Liver (tissue), 9 donors: ENCODE results near the gene WNT11. TPM values are rescaled to one million over a fixed set of nuclear protein-coding genes. Genes with fewer than 3 reads are reported as not detected.

ENCODE experiments used
- DNase-seq: peaks from one replicate; pipeline ENCODE4 v3.0.0-alpha.2; 2017; ENCODE audit warnings: low spot score
- H3K27ac ChIP-seq, 2 donors: one replicate each; pipeline ENCODE4 v1.7.0; 2013; ENCODE audit warnings: inconsistent platforms in 2 of 2, low read length in 2 of 2, control low read depth in 1 of 2, low read depth in 1 of 2, mild to moderate bottlenecking in 1 of 2
- H3K27me3 ChIP-seq, 4 donors: one replicate each; pipeline versions ENCODE4 v1.6.1 to v1.7.0; 2013; ENCODE audit warnings: low read length in 3 of 4, inconsistent platforms in 1 of 4, mild to moderate bottlenecking in 1 of 4, moderate library complexity in 1 of 4; ENCODE audit not compliant: control insufficient read depth in 4 of 4, insufficient read depth in 4 of 4
- H3K36me3 ChIP-seq, 4 donors: one replicate each; pipeline versions ENCODE4 v1.6.1 to v1.7.0; 2013; ENCODE audit warnings: low read length in 3 of 4, mild to moderate bottlenecking in 3 of 4, low read depth in 1 of 4, moderate library complexity in 1 of 4; ENCODE audit not compliant: control insufficient read depth in 4 of 4, insufficient read depth in 3 of 4
- H3K4me1 ChIP-seq, 4 donors: one replicate each; pipeline versions ENCODE4 v1.6.1 to v1.7.0; 2013; ENCODE audit warnings: low read length in 3 of 4, mild to moderate bottlenecking in 3 of 4, moderate library complexity in 1 of 4; ENCODE audit not compliant: control insufficient read depth in 4 of 4, insufficient read depth in 4 of 4
- H3K4me3 ChIP-seq, 3 donors: one replicate each; pipeline versions ENCODE4 v1.6.1 to v1.7.0; 2013; ENCODE audit warnings: low read length in 3 of 3, control low read depth in 1 of 3, low read depth in 1 of 3, mild to moderate bottlenecking in 1 of 3
- H3K9ac ChIP-seq, 2 donors: one replicate each; pipeline ENCODE4 v1.7.0; 2013; ENCODE audit warnings: low read length in 2 of 2, mild to moderate bottlenecking in 2 of 2, moderate library complexity in 2 of 2, control low read depth in 1 of 2, low read depth in 1 of 2
- H3K9me3 ChIP-seq, 4 donors: one replicate each; pipeline versions ENCODE4 v1.6.1 to v1.7.0; 2013; ENCODE audit warnings: low read length in 3 of 4; ENCODE audit not compliant: control insufficient read depth in 4 of 4
- ATF3 ChIP-seq: IDR thresholded peaks from 2 replicates; pipeline ENCODE4 v1.6.1; 2016; ENCODE audit warnings: antibody characterized with exemption
- CTCF ChIP-seq: fragments of 150-350 bp; IDR thresholded peaks from 2 replicates; pipeline ENCODE4 v1.5.1; 2017; ENCODE audit warnings: improper control_type of control experiment, low read depth, low read length; ENCODE audit not compliant: missing input control
- EGR1 ChIP-seq, 2 donors: IDR thresholded peaks; 2 replicates each; pipeline ENCODE4 v1.6.1; 2016 to 2018; ENCODE audit warnings: antibody characterized with exemption in 2 of 2, low read depth in 2 of 2
- FOXA1 ChIP-seq: IDR thresholded peaks from 2 replicates; pipeline ENCODE4 v1.6.1; 2016; ENCODE audit warnings: antibody characterized with exemption
- FOXA2 ChIP-seq: IDR thresholded peaks from 2 replicates; pipeline ENCODE4 v1.6.1; 2016; ENCODE audit warnings: antibody characterized with exemption
- GABPA ChIP-seq, 2 donors: IDR thresholded peaks in 1 of 2; conservative IDR thresholded peaks in 1 of 2; 2 replicates each; pipeline ENCODE4 v1.6.1; 2016; ENCODE audit warnings: antibody characterized with exemption in 2 of 2, mild to moderate bottlenecking in 1 of 2, moderate library complexity in 1 of 2
- HNF4A ChIP-seq, 2 donors: conservative IDR thresholded peaks; 2 replicates each; pipeline ENCODE4 v1.6.1; 2016; ENCODE audit warnings: antibody characterized with exemption in 2 of 2, mild to moderate bottlenecking in 2 of 2
- HNF4G ChIP-seq: IDR thresholded peaks from 2 replicates; pipeline ENCODE4 v1.6.1; 2016; ENCODE audit warnings: antibody characterized with exemption
- JUND ChIP-seq, 2 donors: IDR thresholded peaks; 2 replicates each; pipeline ENCODE4 v1.6.1; 2016; ENCODE audit warnings: antibody characterized with exemption in 2 of 2
- MAX ChIP-seq: IDR thresholded peaks from 2 replicates; pipeline ENCODE4 v1.6.1; 2016; ENCODE audit warnings: antibody characterized with exemption
- NR2F2 ChIP-seq: IDR thresholded peaks from 2 replicates; pipeline ENCODE4 v1.6.1; 2016; ENCODE audit warnings: antibody characterized with exemption
- REST ChIP-seq: IDR thresholded peaks from 2 replicates; pipeline ENCODE4 v1.6.1; 2016; ENCODE audit warnings: antibody characterized with exemption, mild to moderate bottlenecking
- RXRA ChIP-seq, 2 donors: IDR thresholded peaks; 2 replicates each; pipeline ENCODE4 v1.6.1; 2017 to 2018; ENCODE audit warnings: antibody characterized with exemption in 2 of 2, mild to moderate bottlenecking in 1 of 2
- SP1 ChIP-seq: IDR thresholded peaks from 2 replicates; pipeline ENCODE4 v1.6.1; 2018; ENCODE audit warnings: antibody characterized with exemption, mild to moderate bottlenecking
- ZBTB33 ChIP-seq: IDR thresholded peaks from 2 replicates; pipeline ENCODE4 v1.6.1; 2016; ENCODE audit warnings: antibody characterized with exemption
- WGBS: extraction: QIAGEN DNeasy Blood & Tissue Kit; methylation state at CpG from one replicate; pipeline ENCODE4 v1.1.7; 2013; 5-methylcytosine and 5-hydroxymethylcytosine counted together
- polyA plus RNA-seq, 2 donors: library from polyadenylated mRNA; stranded (reverse) in 1 of 2; unstranded in 1 of 2; fragments of 200-250 nt in 1 of 2; fragments of >200 nt in 1 of 2; fragmentation: Nextera tagmentation in 1 of 2; extraction: Ambion mirVana in 1 of 2; gene quantifications; one replicate each; pipeline versions ENCODE4 v1.2.1 to v1.2.3, GENCODE V29; 2013 to 2015
- total RNA-seq, 2 donors: library from RNA; depleted of rRNA; stranded (reverse); fragments of >200 nt; gene quantifications; one replicate each; pipeline ENCODE4 v1.2.3, GENCODE V29; 2014
- donor health status: healthy.
- donor health status: healthy.
- donor health status: healthy.
- donor health status: healthy.
- donor health status: healthy.

Gene WNT11
- total and polyA plus RNA-seq, 4 donors, result 1.1 to 4.8 (median 2.5) TPM

GRCh38 chr11:76189682-76190081 lies 16.6 kb downstream of the WNT11 start:
- 76% methylated on average over 6 of the region's 6 CpGs for WGBS
- no peak overlapping the region for H3K27ac ChIP-seq

GRCh38 chr11:76188873-76189272 lies 17.4 kb downstream of the WNT11 start:
- Histone ChIP-seq H3K9me3 (no peaks in the 10 kb centered on the region), H3K27me3 (no peaks in the 10 kb centered on the region), H3K4me3 (no peak overlapping the region), H3K4me1 (peaks cover 0 to 3% (median 0%) of the 10 kb centered on the region in 4 donors), H3K36me3 (peaks cover 0 to 24% (median 6%) of the 10 kb centered on the region in 4 donors), H3K27ac (no peak overlapping the region), H3K9ac (no peak overlapping the region)
- WGBS, result 97% methylated on average over 4 of the region's 4 CpGs
- TF ChIP-seq RXRA (IDR thresholded peaks at IDR 0.05) (no peak), SP1 (no peak), HNF4A (conservative IDR thresholded peaks at IDR 0.05) (no peak), FOXA1 (no peak), HNF4G (no peak), NR2F2 (no peak), JUND (IDR thresholded peaks at IDR 0.05) (no peak), EGR1 (IDR thresholded peaks at IDR 0.05; ENCODE audit: low read depth in 2 of 2) (no peak), ZBTB33 (no peak), FOXA2 (no peak), ATF3 (no peak)
- DNase-seq, result no peak

More at GRCh38 chr11:76189682-76190081, 16.6 kb downstream of the WNT11 start:
- Histone ChIP-seq H3K27me3 (no peaks in the 10 kb centered on the region), H3K36me3 (peaks cover 0 to 24% (median 6%) of the 10 kb centered on the region in 4 donors), H3K4me1 (peaks cover 0 to 3% (median 0%) of the 10 kb centered on the region in 4 donors), H3K4me3 (no peak overlapping the region), H3K9ac (no peak overlapping the region), H3K9me3 (no peaks in the 10 kb centered on the region)
- no peak for TF ChIP-seq MAX
- TF ChIP-seq FOXA2, result no peak
- no peak for DNase-seq

- H3K36me3 ChIP-seq, result peaks cover 0 to 21% (median 6%) of the 10 kb centered on the region in 4 donors
- no peak overlapping the region for H3K27ac ChIP-seq
- TF ChIP-seq ZBTB33, result no peak
- TF ChIP-seq NR2F2, result no peak
- TF ChIP-seq REST, result no peak
- no peak for TF ChIP-seq EGR1 (IDR thresholded peaks at IDR 0.05; ENCODE audit: low read depth in 2 of 2)
- no peak for TF ChIP-seq GABPA (IDR thresholded peaks at IDR 0.05 in 1 of 2, conservative IDR thresholded peaks at IDR 0.05 in 1 of 2)
- TF ChIP-seq HNF4G, result no peak
- no peak for TF ChIP-seq CTCF
- no peak for TF ChIP-seq FOXA2
- no peak for TF ChIP-seq SP1
- TF ChIP-seq JUND (IDR thresholded peaks at IDR 0.05), result no peak
- no peak for TF ChIP-seq RXRA (IDR thresholded peaks at IDR 0.05)
- TF ChIP-seq ATF3, result no peak
- H3K4me1 ChIP-seq, result peaks cover 0 to 3% (median 0%) of the 10 kb centered on the region in 4 donors
- H3K9me3 ChIP-seq, result no peaks in the 10 kb centered on the region
- H3K4me3 ChIP-seq, result no peak overlapping the region
- 89% methylated on average over 21 of the region's 21 CpGs for WGBS
- H3K9ac ChIP-seq, result no peak overlapping the region
- H3K27me3 ChIP-seq, result no peaks in the 10 kb centered on the region
- no peak for DNase-seq
Observed at GRCh38 chr11:76186776-76187279, 19.5 kb downstream of the WNT11 start.
